ENCODE measurements around the gene BMP3.
"Not testable (repeated sequence)": the region's sequence is repeated elsewhere in the genome, so short reads cannot be mapped to it uniquely, and the experiment has no call there.

The BMP3 gene, protein sequence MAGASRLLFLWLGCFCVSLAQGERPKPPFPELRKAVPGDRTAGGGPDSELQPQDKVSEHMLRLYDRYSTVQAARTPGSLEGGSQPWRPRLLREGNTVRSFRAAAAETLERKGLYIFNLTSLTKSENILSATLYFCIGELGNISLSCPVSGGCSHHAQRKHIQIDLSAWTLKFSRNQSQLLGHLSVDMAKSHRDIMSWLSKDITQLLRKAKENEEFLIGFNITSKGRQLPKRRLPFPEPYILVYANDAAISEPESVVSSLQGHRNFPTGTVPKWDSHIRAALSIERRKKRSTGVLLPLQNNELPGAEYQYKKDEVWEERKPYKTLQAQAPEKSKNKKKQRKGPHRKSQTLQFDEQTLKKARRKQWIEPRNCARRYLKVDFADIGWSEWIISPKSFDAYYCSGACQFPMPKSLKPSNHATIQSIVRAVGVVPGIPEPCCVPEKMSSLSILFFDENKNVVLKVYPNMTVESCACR

GRCh38 chr4:81030061-81030980 is at the start of gene BMP3:
BMP3 (plus strand) TSS chr4:81030708; CDS start chr4:81031285, 577 bp downstream.
- no peak for DNase-seq

- no peak for DNase-seq
Measured at GRCh38 chr4:80986011-80986410, 44.5 kb upstream of the BMP3 start.

GRCh38 chr4:80989921-80990544 is 40.5 kb upstream of the BMP3 start:
- no peak for DNase-seq

GRCh38 chr4:80990851-80991250 is 39.7 kb upstream of the BMP3 start:
- no peak for DNase-seq

- no peak for DNase-seq
Measured at GRCh38 chr4:80999943-81000342, 30.6 kb upstream of the BMP3 start.

DNA sequence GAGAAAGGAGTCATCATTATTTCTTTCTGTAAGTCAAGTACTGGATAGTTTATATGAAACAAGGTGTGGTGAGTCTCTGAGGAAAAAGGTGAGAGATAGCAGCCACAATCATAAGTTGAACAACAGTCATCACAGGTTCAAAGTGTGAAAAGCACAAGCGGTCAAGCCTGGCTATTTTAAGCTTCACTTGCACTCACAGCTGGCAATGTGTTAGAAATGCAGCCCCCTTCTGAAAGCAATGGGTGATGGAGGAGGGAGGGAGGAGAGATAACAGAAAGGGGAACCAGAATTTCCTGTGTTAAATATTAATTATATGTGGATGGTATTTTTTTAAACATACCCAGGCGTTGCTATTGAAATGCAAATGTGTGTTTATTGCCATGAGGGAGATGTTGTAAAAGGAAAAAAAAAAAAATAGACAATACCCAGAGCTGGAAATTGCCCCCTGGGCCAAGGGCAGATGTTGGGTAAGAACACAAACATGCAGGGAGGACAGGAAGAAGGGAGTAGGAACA is 26.9 kb upstream of the BMP3 start:
- no peak for DNase-seq

DNA sequence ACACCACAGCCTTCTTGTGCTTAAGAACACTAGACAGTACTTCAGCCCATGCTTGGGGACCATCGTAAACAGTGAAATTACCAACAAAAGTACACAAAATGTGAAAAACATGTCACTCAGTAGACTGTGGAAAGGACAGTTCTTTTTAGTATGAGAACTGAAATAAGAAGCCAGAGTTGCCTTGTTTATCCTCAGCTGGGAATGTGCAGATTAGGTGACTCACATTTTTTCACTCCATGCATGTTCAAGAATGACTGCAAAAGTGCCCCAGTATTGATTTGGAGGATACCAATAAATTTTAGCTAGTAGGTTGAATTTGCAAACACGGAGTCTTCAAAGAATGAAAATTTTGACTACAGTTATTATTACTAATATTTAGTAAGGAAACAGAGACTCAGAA is 23.1 kb upstream of the BMP3 start:
- no peak for DNase-seq

- DNase-seq = not testable (repeated sequence)
Measured at GRCh38 chr4:81016566-81016965, 13.9 kb upstream of the BMP3 start.

DNA sequence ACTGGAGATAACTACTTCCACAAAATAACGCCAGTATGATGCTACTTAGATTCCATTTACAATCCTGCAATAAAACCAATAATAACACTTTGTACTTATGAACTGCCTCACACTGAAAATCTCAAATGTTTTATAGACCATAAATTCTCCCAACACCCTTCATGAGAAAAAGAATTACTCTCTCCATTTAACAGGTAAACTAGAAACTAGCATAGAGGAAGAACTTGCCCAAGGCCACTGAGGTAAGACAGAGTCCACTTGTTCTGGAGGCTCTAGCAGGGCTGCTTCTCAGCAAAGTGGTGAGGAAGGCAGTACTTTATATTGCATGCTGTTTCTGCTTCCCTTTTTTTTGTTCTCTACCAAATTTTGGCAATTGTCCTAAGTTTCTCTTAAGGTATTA is 11.5 kb upstream of the BMP3 start:
- no peak for DNase-seq

- no peak for DNase-seq
Measured at GRCh38 chr4:81021142-81021944, 9.2 kb upstream of the BMP3 start.

GRCh38 chr4:81021981-81022380 is 8.5 kb upstream of the BMP3 start:
- DNase-seq = no peak

- DNase-seq = no peak
Measured at GRCh38 chr4:81023484-81023883, 7.0 kb upstream of the BMP3 start.

DNA sequence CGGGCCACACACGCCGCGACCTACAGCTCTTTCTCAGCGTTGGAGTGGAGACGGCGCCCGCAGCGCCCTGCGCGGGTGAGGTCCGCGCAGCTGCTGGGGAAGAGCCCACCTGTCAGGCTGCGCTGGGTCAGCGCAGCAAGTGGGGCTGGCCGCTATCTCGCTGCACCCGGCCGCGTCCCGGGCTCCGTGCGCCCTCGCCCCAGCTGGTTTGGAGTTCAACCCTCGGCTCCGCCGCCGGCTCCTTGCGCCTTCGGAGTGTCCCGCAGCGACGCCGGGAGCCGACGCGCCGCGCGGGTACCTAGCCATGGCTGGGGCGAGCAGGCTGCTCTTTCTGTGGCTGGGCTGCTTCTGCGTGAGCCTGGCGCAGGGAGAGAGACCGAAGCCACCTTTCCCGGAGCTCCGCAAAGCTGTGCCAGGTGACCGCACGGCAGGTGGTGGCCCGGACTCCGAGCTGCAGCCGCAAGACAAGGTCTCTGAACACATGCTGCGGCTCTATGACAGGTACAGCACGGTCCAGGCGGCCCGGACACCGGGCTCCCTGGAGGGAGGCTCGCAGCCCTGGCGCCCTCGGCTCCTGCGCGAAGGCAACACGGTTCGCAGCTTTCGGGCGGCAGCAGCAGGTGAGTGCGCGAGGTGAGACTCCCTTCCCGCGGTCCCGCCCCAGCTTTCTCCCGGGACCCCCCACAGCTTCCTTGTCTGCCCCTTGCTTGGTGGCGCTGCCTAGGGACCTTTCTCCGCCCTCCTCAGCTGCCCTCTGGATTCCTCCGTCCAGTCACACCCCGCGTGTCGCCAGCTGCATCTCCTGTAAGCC is 678 bp downstream of the BMP3 start:
- DNase-seq = no peak

DNA sequence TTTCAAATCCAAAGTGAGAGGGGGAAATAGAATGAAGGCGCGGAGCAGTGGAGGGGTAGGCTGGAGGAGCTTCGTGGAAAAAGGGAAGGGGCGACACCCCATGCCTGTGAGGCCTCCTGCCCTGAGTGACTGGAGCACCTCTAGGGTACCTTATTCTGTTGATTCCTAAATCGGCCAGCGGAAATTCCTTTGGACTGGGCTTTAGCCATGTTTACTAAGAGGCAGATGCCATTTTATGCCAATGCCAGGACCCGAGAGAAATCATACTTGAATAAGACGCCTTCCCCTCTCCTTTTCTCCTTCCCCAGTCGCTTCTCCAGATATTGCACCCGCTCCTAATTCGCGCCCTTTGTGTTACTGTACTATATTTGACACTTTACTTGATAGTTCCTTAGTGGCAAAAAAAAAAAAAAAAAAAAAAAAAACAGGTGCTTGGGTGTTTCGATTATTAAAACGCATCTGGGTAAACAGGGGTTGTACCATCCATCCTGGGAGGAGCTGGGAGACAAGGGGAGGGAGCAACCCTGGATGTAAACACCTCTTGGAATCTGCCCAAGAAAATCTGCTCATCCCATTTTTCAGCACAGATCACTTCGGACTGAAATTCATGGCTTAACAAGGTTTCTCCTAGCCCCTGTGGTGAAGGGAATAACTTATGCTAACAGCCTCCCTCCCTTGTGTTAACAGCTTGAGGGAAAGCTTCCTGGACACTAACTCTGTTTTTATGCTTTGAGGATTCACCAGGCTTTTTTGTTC is 1.5 kb downstream of the BMP3 start:
- no peak for DNase-seq

GRCh38 chr4:81032771-81033684 is 2.5 kb downstream of the BMP3 start:
- DNase-seq = no peak

DNA sequence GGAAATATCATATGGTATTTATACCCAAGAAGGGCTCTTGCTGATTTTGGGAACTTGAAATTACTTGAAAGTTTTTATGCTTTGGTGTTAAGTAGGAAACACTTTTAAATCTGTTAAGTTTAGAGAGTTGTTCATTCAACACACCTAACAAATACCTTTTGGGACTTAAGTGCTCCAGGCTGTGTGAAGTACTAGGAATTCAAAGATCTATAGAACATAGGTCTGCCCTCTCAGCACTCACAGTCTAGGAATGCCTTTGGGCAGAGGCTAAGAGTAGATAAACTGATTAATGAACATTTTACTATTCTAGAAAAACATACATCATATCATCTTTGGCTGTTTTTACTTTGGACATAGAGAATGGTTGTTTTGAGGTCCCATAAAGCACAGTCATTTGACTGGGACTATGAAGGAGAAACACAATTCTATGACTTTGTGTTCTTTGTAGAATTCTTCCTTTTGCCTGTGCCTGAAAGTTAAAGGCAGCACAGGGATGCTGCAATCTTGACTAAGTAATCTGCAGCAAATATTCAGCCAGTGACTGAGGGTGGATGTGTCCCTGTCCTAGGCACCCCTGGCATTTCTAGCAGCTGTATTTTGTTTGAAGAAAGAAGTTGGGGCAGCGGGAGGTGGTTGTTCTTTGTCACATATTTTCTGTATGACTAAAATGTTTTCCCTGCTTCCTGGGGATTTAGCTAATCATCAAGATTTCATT is 8.3 kb downstream of the BMP3 start:
- DNase-seq = no peak

GRCh38 chr4:81039351-81039972 is 9.0 kb downstream of the BMP3 start:
- no peak for DNase-seq

GRCh38 chr4:81040012-81040659 is 9.6 kb downstream of the BMP3 start:
- DNase-seq = no peak
